Epithelial cell of proximal tubule (primary cell): ENCODE results near the gene MYO1D. TPM values are rescaled to one million over a fixed set of nuclear protein-coding genes. Genes with fewer than 3 reads are reported as not detected.

Experiments
- DNase-seq: peaks from one replicate; pipeline ENCODE4 v3.0.0-alpha.2; 2011; ENCODE audit warnings: low read depth
- H3K4me3 ChIP-seq: 2 replicates; pipeline ENCODE4 v1.5.1; 2011; ENCODE audit warnings: low read depth, mild to moderate bottlenecking, low read length
- CTCF ChIP-seq: conservative IDR thresholded peaks from 2 replicates; pipeline ENCODE4 v1.5.1; 2012; ENCODE audit warnings: low read depth, mild to moderate bottlenecking, low read length
- total RNA-seq: library from RNA; depleted of rRNA; stranded (reverse); fragments of >200 nt; gene quantifications from 2 replicates; pipeline ENCODE4 v1.2.3, GENCODE V29; 2015

The MYO1D gene
- total RNA-seq, 1 donor from 2014 or later, result 54.4 TPM

GRCh38 chr17:32583053-32583452 is 293.9 kb downstream of the MYO1D start:
- no peak for DNase-seq
- H3K4me3 ChIP-seq, result no peak overlapping the region
- no peak for TF ChIP-seq CTCF

GRCh38 chr17:32575852-32576251 is 301.1 kb downstream of the MYO1D start:
- TF ChIP-seq CTCF, result no peak
- DNase-seq, result no peak
- H3K4me3 ChIP-seq, result no peak overlapping the region

- H3K4me3 ChIP-seq, result no peak overlapping the region
- no peak for DNase-seq
Observed at GRCh38 chr17:32570081-32570396, 306.9 kb downstream of the MYO1D start.

GRCh38 chr17:32569171-32570080 is 307.5 kb downstream of the MYO1D start:
- no peak for DNase-seq
- TF ChIP-seq CTCF, result no peak
- H3K4me3 ChIP-seq, result no peak overlapping the region

More at GRCh38 chr17:32570081-32570396, 306.9 kb downstream of the MYO1D start:
- TF ChIP-seq CTCF, result no peak

- H3K4me3 ChIP-seq, result no peak overlapping the region
- no peak for TF ChIP-seq CTCF
- no peak for DNase-seq
Observed at GRCh38 chr17:32568705-32569104, 308.2 kb downstream of the MYO1D start.

GRCh38 chr17:32567511-32567910 is 309.4 kb downstream of the MYO1D start:
- H3K4me3 ChIP-seq, result no peak overlapping the region
- TF ChIP-seq CTCF, result no peak
- DNase-seq, result no peak

GRCh38 chr17:32567086-32567485 is 309.8 kb downstream of the MYO1D start:
- no peak for TF ChIP-seq CTCF
- DNase-seq, result no peak
- no peak overlapping the region for H3K4me3 ChIP-seq
